Caco-2 (cell line): ENCODE measurements around the gene FLT3. TPM values are rescaled to one million over a fixed set of nuclear protein-coding genes. Genes with fewer than 3 reads are reported as not detected.

Experiments
- BruUV-seq: library from RNA; stranded (reverse); fragments of 400-500 nt; replicated peaks from 2 replicates; lab custom pipeline; 2021; lab: Mats Ljungman, UMichigan
- CTCF ChIA-PET: fragments of 300-600 bp; sonication (Branson Sonifier 250); formaldehyde crosslinking; loops from one replicate; lab custom pipeline; 2022; ENCODE audit warnings: antibody characterized with exemption; lab: Charles Lee
- POLR2A ChIA-PET: fragments of 300-600 bp; sonication (Branson Sonifier 250); formaldehyde crosslinking; loops from one replicate; lab custom pipeline; 2022; ENCODE audit warnings: antibody characterized with exemption; lab: Charles Lee
- DNase-seq, 2 experiments: peaks; one replicate each; pipeline versions ENCODE4 v3.0.0 to v3.0.0-alpha.2; 2020 to 2022
- H3K27me3 ChIP-seq: replicated peaks from 2 replicates; pipeline ENCODE4 v1.6.0; 2011; ENCODE audit warnings: low read length; ENCODE audit not compliant: control insufficient read depth, insufficient read depth
- H3K36me3 ChIP-seq: 2 replicates; pipeline ENCODE4 v1.5.1; 2011; ENCODE audit warnings: low read length; ENCODE audit not compliant: control insufficient read depth, insufficient read depth
- H3K4me1 ChIP-seq: fragments of 250-450 bp; sonication (Bioruptor Pico); 2 replicates; pipeline ENCODE4 v1.5.1; 2020; ENCODE audit warnings: mild to moderate bottlenecking
- H3K4me3 ChIP-seq: 2 replicates; pipeline ENCODE4 v1.5.1; 2011; ENCODE audit warnings: low read depth, mild to moderate bottlenecking, control low read depth, low read length
- H3K9me3 ChIP-seq: fragments of 250-450 bp; sonication (Bioruptor Pico); 2 replicates; pipeline ENCODE4 v1.5.1; 2020; ENCODE audit warnings: mild to moderate bottlenecking, moderate library complexity
- H3K27ac Mint-ChIP-seq: one replicate; pipeline ENCODE4 v1.8.0; 2022; ENCODE audit warnings: mixed read lengths; ENCODE audit not compliant: unreplicated experiment
- H3K27me3 Mint-ChIP-seq: one replicate; pipeline ENCODE4 v1.8.0; 2022; ENCODE audit warnings: mixed read lengths; ENCODE audit not compliant: insufficient read depth, unreplicated experiment
- H3K36me3 Mint-ChIP-seq: one replicate; pipeline ENCODE4 v1.8.0; 2022; ENCODE audit warnings: mild to moderate bottlenecking, mixed read lengths; ENCODE audit not compliant: insufficient read depth, unreplicated experiment
- H3K4me1 Mint-ChIP-seq: one replicate; pipeline ENCODE4 v1.8.0; 2022; ENCODE audit warnings: low read depth, mixed read lengths; ENCODE audit not compliant: unreplicated experiment
- H3K4me3 Mint-ChIP-seq: one replicate; pipeline ENCODE4 v1.8.0; 2022; ENCODE audit warnings: mild to moderate bottlenecking, moderate library complexity, mixed read lengths; ENCODE audit not compliant: unreplicated experiment
- H3K9me3 Mint-ChIP-seq: one replicate; pipeline ENCODE4 v1.8.0; 2022; ENCODE audit warnings: mixed read lengths; ENCODE audit not compliant: unreplicated experiment
- intact Hi-C: fragments of 100-400 bp; cut with micrococcal nuclease; formaldehyde crosslinking; loops from one replicate; pipeline ENCODE4 v1.10.0; 2022; ENCODE audit not compliant: unreplicated experiment
- total RNA-seq: library from RNA; stranded (reverse); gene quantifications from 2 replicates; pipeline ENCODE4 v1.2.3, GENCODE V29; 2022
- TF ChIP-seq, protein P1 (sequence below), 2 experiments: fragments of 200-600 bp in 1 of 2; IDR thresholded peaks; 1 replicate in 1 of 2; 2 replicates in 1 of 2; pipeline versions ENCODE4 v1.5.1 to v1.8.0; 2011 to 2022; ENCODE audit warnings: antibody characterized with exemption in 1 of 2, control low read depth in 1 of 2, inconsistent platforms in 1 of 2, low read depth in 1 of 2, low read length in 1 of 2, mild to moderate bottlenecking in 1 of 2, moderate library complexity in 1 of 2; ENCODE audit not compliant: insufficient read depth in 1 of 2, severe bottlenecking in 1 of 2, unreplicated experiment in 1 of 2

Gene FLT3
- total RNA-seq, 1 experiment from 2014 or later: 0.09 TPM

GRCh38 chr13:28140433-28141125 lies 40.2 kb upstream of the FLT3 start:
- Histone ChIP-seq H3K4me1 (0 out of 2 replicates have a peak, but pooled peaks cover 6% of the 10 kb centered on the region), H3K27me3 (no peaks in the 10 kb centered on the region), H3K36me3 (no peaks in the 10 kb centered on the region), H3K4me3 (peak overlapping the region; percentile 93), H3K9me3 (no peaks in the 10 kb centered on the region)
- BruUV-seq: no TSS peak
- H3K4me3 Mint-ChIP-seq: peak overlapping the region; percentile 85
- peaks cover 23% of the 10 kb centered on the region for H3K4me1 Mint-ChIP-seq
- CTCF ChIA-PET: no interaction called here
- peaks cover 26% of the 10 kb centered on the region for H3K36me3 Mint-ChIP-seq
- H3K27ac Mint-ChIP-seq: peak overlapping the region; percentile 85
- no peaks in the 10 kb centered on the region for H3K27me3 Mint-ChIP-seq
- no peaks in the 10 kb centered on the region for H3K9me3 Mint-ChIP-seq
- DNase-seq: no peak
- POLR2A ChIA-PET: no interaction called here
- intact Hi-C loops: no loop called here
- TF ChIP-seq, protein P1, sequence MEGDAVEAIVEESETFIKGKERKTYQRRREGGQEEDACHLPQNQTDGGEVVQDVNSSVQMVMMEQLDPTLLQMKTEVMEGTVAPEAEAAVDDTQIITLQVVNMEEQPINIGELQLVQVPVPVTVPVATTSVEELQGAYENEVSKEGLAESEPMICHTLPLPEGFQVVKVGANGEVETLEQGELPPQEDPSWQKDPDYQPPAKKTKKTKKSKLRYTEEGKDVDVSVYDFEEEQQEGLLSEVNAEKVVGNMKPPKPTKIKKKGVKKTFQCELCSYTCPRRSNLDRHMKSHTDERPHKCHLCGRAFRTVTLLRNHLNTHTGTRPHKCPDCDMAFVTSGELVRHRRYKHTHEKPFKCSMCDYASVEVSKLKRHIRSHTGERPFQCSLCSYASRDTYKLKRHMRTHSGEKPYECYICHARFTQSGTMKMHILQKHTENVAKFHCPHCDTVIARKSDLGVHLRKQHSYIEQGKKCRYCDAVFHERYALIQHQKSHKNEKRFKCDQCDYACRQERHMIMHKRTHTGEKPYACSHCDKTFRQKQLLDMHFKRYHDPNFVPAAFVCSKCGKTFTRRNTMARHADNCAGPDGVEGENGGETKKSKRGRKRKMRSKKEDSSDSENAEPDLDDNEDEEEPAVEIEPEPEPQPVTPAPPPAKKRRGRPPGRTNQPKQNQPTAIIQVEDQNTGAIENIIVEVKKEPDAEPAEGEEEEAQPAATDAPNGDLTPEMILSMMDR (IDR thresholded peaks at IDR 0.05; ENCODE audit: insufficient read depth in 1 of 2, low read depth in 1 of 2, low read length in 1 of 2, severe bottlenecking in 1 of 2, unreplicated experiment in 1 of 2): no peak

- CTCF ChIA-PET: no interaction called here
- Mint-ChIP-seq H3K27ac (peak overlapping the region; percentile 85), H3K36me3 (peaks cover 20% of the 10 kb centered on the region), H3K27me3 (no peaks in the 10 kb centered on the region), H3K9me3 (no peaks in the 10 kb centered on the region), H3K4me1 (peaks cover 23% of the 10 kb centered on the region), H3K4me3 (peak overlapping the region; percentile 85)
- H3K9me3 ChIP-seq: no peaks in the 10 kb centered on the region
- intact Hi-C loops: loop anchor here (2.0 kb wide), 1 partner anchor 80 kb away; no protein-coding TSS in a partner anchor
- POLR2A ChIA-PET: interaction anchor here (0.7 kb wide), 2 partner anchors 201 to 590 kb away, joined by 3 to 9 read pairs; no protein-coding TSS in a partner anchor
- DNase-seq: peak; percentile 87 to 91
- no peaks in the 10 kb centered on the region for H3K27me3 ChIP-seq
- TF ChIP-seq, protein P1 (IDR thresholded peaks at IDR 0.05; ENCODE audit: insufficient read depth in 1 of 2, low read depth in 1 of 2, low read length in 1 of 2, severe bottlenecking in 1 of 2, unreplicated experiment in 1 of 2): no peak
- H3K4me3 ChIP-seq: peak overlapping the region; percentile 93
- no peaks in the 10 kb centered on the region for H3K36me3 ChIP-seq
- H3K4me1 ChIP-seq: 0 out of 2 replicates have a peak, but pooled peaks cover 6% of the 10 kb centered on the region
- BruUV-seq: no TSS peak
Measured at GRCh38 chr13:28138756-28139470, 38.5 kb upstream of the FLT3 start.

- Mint-ChIP-seq H3K27me3 (no peaks in the 10 kb centered on the region), H3K36me3 (peaks cover 20% of the 10 kb centered on the region), H3K27ac (peak within 1 kb of the TSS; percentile 85), H3K4me3 (peak within 1 kb of the TSS; percentile 85), H3K4me1 (peaks cover 23% of the 10 kb centered on the region), H3K9me3 (no peaks in the 10 kb centered on the region)
- CTCF ChIA-PET: interaction anchor here (0.7 kb wide), 2 partner anchors 69 to 1645 kb away, joined by 3 to 4 read pairs; no protein-coding TSS in a partner anchor
- no peaks in the 10 kb centered on the region for H3K36me3 ChIP-seq
- intact Hi-C loops: loop anchor here (2.0 kb wide), 1 partner anchor 79 kb away; no protein-coding TSS in a partner anchor
- TF ChIP-seq, protein P1 (IDR thresholded peaks at IDR 0.05; ENCODE audit: insufficient read depth in 1 of 2, low read depth in 1 of 2, low read length in 1 of 2, severe bottlenecking in 1 of 2, unreplicated experiment in 1 of 2): peak in 1 of 2 experiments; percentile 37
- POLR2A ChIA-PET: interaction anchor here (0.5 to 1.0 kb wide), 11 partner anchors 9 to 1774 kb away, joined by 3 to 7 read pairs (median 4); no protein-coding TSS in a partner anchor
- H3K4me1 ChIP-seq: 0 out of 2 replicates have a peak, but pooled peaks cover 6% of the 10 kb centered on the region
- peak within 1 kb of the TSS; percentile 93 for H3K4me3 ChIP-seq
- peak; percentile 95 for DNase-seq
- BruUV-seq: no TSS peak
- H3K9me3 ChIP-seq: no peaks in the 10 kb centered on the region
- H3K27me3 ChIP-seq: no peaks in the 10 kb centered on the region
Measured at GRCh38 chr13:28138012-28138755, 37.8 kb upstream of the FLT3 start, which contains the start of gene PAN3. Gene PAN3 (plus strand): TSS chr13:28138545. CDS start chr13:28138658, 113 bp downstream.
